AG08396 (cell line): Measurements from ENCODE around the gene WDHD1.
"Not testable (repeated sequence)": the region's sequence is repeated elsewhere in the genome, so short reads cannot be mapped to it uniquely, and the experiment has no call there.

Experiments
- DNase-seq: peaks from one replicate; pipeline ENCODE4 v3.0.0; 2012; ENCODE audit warnings: low spot score, mixed read lengths

WDHD1 gene

GRCh38 chr14:55048900-55049436, 22.1 kb upstream of the WDHD1 start:
- no peak for DNase-seq

DNA sequence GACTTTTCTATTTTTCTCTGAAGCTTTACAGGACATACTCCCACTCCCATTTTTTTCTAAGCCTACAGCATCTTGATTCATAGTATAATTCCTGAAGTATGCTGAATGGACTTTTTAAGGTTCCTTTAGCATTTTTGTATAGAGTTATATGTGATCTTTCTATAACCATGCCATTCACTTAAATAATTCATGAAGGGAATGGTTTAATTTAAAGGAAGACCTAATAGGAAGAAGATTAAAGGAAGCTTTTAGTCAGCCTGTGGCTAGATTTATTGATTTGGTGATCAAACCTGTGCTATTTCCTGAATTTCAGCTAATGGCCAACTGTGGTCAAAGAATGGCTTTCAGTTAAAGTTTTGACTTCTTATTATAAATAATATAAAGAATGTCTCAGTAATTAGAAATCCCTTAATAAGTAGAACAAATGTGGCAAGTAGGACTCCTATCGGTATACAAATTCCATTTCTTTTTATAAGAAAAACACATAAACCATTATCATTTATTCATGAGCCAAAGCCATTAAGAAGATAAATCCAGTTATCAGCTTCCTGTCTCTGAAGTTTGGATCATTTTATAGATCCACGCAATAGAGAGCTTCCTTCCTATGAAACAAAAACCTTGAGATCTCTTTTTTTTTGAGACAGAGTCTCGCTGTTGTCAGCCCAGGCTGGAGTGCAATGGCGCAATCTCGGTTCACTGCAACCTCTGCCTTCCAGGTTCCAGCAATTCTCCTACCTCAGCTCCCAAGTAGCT, 20.6 kb upstream of the WDHD1 start:
- no peak for DNase-seq

- no peak for DNase-seq
Observed at GRCh38 chr14:55045087-55045486, 18.2 kb upstream of the WDHD1 start.

DNA sequence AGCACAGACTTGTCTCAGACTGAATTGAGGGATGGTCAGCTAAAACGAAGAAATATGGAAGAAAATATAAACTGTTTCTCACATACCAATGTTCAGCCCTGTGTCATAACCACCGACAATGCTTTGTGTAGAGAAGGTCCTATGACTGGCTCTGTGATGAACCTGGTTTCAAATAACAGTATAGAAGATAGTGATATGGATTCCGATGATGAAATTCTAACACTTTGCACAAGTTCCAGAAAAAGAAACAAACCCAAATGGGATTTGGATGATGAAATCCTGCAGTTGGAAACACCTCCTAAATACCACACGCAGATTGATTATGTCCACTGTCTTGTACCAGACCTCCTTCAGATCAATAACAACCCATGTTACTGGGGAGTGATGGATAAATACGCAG, 16.6 kb upstream of the WDHD1 start:
- DNase-seq: no peak

GRCh38 chr14:55038708-55039107, 11.8 kb upstream of the WDHD1 start:
- no peak for DNase-seq

- DNase-seq: not testable (repeated sequence)
Observed at GRCh38 chr14:55037995-55038394, 11.1 kb upstream of the WDHD1 start.

GRCh38 chr14:55031190-55031589, 4.3 kb upstream of the WDHD1 start:
- no peak for DNase-seq

GRCh38 chr14:55028476-55028875, 1.6 kb upstream of the WDHD1 start:
- DNase-seq: no peak

DNA sequence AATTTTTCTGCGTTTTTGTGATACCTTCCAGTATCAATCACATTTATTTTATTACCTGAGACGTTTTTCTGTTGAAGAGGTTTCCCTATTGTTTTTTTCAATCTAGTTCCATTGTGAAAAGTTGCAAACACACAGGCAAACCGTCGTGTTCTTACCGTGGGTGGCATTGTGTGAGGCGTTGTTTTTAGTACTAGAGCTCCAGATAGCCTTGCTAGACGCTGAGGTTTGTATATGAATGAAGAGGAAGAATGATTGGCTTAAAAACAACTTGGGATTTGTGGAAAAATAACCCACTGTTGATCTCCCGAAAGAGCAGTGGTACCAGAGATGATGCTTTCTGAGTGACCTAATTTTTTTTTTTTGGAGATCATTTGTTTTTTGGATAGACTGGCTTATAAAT, 1.2 kb upstream of the WDHD1 start:
- no peak for DNase-seq

DNA sequence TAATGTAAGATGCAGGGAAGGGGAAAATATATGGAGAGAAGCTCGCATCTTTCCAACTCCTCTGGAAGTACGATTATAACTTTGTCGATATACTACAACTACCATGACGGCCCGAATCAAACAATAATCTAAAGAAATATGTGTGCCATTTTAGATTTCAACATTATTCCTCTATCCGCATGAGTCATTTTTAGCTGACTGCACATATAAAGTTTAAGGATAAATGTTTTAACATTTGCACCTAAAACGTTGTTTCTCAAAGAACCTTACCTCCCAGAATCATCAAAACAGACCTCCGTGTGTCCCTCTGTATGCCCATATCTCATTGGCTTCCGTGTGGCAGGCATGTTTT, 482 bp downstream of the WDHD1 start:
- no peak for DNase-seq

GRCh38 chr14:55025948-55026347, 951 bp downstream of the WDHD1 start:
- DNase-seq: no peak

- not testable (repeated sequence) for DNase-seq
Observed at GRCh38 chr14:55024365-55024764, 2.5 kb downstream of the WDHD1 start.

DNA sequence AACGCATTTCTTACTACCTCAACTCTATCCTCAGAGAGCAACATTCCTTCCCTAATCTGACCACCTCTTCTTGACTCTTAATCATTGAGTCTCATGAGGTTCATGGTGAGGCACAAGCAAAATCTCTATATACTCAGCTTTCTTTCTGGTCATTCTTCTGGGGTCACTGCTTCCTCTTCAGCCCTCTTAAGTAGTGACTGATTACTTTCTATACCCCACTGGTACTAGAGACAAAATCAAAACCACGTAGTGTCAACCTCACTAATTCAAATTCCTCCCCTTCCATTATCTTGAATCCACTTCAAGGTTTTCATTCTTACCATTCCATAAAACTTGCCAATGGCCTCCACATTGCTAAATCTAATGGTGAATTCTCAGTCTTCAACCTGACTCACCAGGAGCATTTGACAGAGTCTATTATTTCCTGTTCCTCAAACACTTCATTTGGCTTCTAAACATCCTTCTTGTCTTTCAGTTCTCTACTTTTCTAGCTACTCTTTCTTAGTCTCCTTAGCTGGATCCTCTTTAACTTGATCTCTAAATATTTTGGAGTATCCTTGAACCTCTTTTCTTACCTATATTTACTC, 6.8 kb downstream of the WDHD1 start:
- DNase-seq: peak; percentile 20

- DNase-seq: no peak
Observed at GRCh38 chr14:55015006-55015405, 11.9 kb downstream of the WDHD1 start.

DNA sequence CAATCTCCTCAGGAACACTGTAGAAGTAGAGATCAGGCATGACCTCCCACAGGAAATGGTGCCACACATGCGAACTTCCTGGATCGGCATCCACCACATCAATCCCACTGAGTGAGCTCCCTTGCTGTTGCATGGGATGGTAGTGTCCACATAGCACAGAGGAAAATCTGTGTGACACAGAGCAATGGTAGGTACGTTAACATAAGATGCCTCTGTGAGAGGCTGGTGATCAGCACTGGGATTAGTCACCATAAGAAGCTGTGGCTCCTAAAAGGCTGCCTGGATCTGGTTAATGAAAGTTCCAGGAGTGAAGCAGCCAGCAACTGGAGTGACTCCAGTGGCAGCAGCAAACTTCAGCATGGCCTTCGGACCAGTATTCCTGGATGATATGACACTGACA, 21.8 kb downstream of the WDHD1 start:
- DNase-seq: no peak

DNA sequence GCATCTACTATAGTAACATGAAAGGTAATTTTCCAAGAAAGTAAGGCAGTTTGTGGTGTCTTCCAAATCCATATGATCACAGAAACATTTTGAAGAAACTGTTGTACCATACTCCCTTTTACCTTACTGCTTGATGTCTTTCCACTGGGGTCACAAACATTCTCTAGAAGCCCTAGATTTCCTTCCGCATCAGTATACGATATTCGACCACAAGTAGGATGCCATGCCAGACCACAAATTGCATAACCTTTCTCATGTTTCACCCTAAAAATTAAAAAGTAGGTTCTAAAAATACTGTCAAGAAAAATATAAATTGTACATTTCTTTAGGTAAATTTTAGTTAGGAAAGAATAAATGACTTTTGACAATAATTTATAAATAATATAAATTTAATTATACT, 26.5 kb downstream of the WDHD1 start:
- no peak for DNase-seq

- DNase-seq: no peak
Observed at GRCh38 chr14:54985156-54985555, 41.7 kb downstream of the WDHD1 start.

- DNase-seq: no peak
Observed at GRCh38 chr14:54981698-54982097, 45.2 kb downstream of the WDHD1 start.

DNA sequence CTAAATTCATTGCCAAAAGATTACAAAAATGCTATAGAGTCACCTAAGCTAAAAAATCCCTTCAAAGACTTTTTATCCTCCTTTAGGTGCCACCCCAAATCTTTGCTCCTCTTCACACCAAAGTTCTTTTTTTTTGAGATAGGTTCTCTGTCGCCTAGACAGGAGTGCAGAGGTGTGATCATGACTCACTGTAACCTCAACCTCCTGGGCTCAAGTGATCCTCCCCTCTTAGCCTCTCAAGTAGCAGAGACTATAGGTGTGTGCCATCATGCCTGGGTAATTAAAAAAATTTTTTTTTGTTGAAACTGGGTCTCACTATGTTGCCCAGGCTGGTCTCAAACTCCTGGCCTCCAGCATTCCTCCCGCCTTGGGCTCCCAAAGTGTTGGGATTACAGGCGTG, 47.9 kb downstream of the WDHD1 start:
- no peak for DNase-seq

- DNase-seq: no peak
Observed at GRCh38 chr14:54976316-54976715, 50.6 kb downstream of the WDHD1 start.

- DNase-seq: no peak
Observed at GRCh38 chr14:54975856-54976255, 51.0 kb downstream of the WDHD1 start.

DNA sequence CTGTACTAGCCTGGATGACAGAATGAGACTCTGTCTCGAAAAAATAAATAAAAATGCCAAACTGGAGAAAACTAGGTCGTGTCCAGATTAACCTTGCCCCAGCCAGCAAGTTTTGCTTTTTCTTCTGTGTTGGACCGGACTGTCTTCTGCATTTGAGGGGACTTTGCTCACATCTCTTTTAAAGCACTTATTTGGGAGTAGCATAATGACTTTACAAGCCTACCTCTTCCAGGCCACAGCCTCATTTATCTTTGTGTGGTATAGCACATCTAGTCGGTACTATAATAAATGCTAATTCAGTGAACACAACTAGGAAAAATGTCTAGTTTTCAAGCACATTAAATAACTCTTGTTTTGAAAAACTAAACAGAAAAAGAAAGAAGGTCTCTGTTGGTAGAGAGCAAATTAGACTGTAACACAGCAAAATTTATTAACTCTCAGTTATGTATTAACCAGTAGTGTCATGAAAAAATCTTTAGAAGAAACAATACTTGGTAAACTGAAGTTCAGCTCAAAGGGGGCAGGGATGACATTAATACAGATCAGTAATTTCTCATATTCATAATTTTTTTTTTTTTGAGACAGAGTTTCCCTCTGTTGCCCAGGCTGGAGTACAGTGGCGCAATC, 52.0 kb downstream of the WDHD1 start:
- DNase-seq: no peak

- no peak for DNase-seq
Observed at GRCh38 chr14:54967496-54967895, 59.4 kb downstream of the WDHD1 start.
